COLO829 (cell line): ENCODE results near the gene SCYGR4.
"Not testable (repeated sequence)": the region's sequence is repeated elsewhere in the genome, so short reads cannot be mapped to it uniquely, and the experiment has no call there.

Source experiments
- DNase-seq: peaks from one replicate; pipeline ENCODE4 v3.0.0; 2012; ENCODE audit warnings: low spot score

Gene SCYGR4, protein sequence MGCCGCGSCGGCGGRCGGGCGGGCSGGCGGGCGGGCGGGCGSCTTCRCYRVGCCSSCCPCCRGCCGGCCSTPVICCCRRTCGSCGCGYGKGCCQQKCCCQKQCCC

DNA sequence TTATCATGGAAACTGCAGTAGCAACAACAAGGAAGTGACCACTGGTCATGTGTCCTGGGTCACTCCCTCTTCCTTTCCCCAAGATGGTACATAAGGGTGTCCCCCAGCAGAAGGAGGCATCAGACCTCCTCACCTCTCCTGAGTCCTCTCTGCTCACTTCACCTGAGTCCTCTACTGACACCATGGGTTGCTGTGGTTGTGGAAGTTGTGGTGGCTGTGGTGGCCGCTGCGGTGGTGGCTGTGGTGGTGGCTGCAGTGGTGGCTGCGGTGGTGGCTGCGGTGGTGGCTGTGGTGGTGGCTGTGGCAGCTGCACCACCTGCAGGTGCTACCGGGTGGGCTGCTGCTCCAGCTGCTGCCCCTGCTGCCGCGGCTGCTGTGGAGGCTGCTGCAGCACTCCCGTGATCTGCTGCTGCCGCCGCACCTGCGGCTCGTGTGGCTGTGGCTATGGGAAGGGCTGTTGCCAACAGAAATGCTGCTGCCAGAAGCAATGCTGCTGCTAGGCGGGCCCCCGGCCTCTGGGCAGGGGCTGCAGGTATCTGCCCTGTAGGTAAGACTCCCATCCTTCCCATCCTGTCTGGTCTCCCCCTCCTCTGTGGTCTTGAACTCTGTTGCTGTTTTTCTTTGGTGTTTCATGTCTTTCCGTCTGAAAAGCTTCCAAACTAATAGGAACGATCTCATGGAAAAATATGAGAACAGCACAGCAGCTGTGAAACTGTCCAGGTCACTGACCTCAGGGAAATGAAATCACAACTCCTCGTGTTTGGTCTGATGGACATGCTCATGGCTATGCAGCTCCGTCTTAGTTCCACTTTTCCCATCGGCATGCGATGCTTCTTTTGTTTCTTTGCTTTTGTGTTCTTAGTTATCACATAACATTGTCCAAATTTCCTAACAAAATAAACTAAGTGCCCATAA, at the start of gene SCYGR4:
Gene SCYGR4, plus strand, starts transcription at position 183 of the 915 bp plus-strand sequence. Its CDS starts 0 bp downstream, at position 183.
- no peak for DNase-seq

DNA sequence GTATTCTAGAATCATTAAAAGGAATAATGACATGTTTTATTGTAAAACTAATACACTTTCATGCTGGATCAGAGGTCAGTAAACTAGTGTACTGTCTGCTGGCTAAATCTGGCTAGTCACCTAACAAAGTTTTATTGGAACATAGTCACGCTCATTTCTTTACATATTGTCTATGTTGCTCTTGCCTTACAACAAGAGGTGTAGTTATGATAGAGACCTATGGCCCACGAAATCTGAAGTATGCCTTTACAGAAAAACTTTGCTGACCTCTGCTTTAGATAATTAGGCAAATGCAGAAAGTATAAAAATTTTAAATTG, 48.5 kb upstream of the SCYGR4 start:
- no peak for DNase-seq

DNA sequence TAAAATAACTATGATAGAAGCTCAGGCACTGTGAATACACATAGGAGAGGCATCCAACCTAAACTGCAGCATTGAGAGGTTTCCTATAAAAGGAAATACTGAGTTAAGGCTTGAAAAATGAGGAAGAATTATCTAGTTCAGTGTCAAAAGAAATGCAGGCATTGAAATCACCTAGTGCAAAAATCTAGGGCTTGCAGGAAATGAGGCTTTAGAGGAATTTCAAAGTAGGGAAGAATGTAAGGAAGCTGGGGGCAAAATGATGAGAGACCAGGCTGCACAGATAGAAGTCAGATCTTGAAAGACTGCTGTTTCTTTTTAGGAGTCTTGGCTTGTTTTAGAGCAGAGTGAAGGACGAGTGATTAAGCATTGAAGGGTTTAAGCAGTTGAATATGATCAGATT, 46.7 kb upstream of the SCYGR4 start:
- no peak for DNase-seq

DNA sequence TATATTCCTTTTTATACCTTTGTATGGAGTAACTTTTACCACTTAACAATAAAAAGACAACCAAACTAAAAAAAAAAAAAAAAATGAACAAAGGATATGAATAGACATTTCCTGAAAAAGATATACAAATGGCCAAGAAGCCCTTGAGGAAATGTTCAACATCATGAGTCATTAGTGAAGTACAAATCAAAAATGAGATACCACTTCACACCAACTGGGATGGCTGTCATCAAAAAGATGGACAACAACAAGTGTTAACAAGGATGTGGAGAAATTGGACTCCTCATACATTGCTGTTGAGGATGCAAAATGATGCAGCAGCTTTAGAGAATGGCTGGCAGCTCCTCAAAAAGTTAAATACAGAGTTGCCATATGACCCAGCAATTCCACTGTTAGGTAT, 41.2 kb upstream of the SCYGR4 start:
- no peak for DNase-seq

DNA sequence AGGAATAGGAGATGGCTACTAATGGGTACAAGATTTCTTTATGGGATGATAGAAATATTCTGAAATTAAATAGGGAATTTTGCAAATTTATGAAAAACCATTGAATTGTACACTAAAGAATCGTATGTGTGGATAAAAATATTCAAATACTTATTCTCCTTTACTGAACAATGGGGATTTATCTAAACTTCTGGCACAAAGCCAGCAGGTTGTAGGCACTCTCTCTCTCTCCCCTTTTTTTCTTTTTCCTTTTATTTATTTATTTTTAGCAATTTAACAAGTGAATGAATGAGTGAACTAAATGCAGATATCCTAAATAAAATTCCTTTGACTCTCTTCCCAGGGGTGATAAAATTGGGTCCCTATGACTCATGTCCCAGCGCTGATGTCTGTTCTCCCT, 40.5 kb upstream of the SCYGR4 start:
- no peak for DNase-seq

DNA sequence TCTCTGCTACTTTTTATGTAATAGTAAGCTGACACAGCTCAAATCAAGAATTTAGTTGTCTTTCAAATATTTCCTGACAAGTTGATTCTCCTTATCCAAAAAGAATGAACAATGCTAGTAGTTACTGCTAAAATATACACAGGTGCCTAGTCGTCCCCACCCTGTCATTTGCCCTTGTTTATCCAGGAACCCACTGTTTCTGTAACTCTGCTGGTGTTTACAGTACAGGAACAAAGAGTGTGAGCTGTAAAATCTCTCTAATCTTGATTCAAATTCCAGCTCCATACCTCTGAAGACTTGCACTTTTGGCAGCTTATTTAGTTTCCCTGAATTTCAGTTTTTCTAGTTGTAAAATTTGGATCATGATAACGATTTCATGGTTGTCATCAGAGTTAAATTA, 39.7 kb upstream of the SCYGR4 start:
- DNase-seq, result no peak

DNA sequence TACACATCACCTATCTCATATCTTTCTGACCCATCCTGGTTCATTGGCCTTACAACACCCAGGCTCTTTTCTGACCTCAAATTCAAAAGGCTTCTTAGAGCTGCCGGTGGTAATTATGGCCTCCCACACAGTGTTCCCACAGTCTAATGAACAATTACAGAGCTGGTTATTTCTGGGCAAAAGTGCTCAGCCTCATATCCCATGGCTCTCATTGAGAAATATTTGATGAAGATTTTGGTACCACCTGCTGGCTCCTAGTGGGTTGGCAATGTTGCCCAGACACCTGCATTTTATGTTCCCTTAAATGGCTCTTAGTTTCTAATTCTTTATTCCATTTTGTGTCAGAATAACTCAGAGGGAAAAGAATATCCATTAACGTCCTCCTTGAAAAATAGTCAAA, 38.7 kb upstream of the SCYGR4 start:
- DNase-seq, result no peak

DNA sequence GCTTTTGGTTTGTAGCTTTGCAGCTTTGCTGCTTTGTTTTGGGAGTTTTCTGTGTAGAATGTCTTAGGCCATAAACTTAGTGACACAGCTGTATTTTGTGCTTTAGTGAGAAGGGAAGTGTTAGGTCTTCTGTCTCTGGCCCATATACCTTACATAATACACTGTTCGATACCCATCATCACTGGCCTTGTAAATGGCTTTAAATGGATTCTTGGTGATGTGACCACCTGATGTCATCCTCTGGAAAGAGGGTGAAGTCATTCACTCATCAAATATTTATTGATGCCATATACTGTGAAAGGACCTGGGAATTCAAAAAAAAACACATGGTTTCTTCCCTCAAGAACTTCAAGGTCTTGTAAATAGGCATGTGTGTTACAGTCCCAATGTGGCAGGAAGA, 37.5 kb upstream of the SCYGR4 start:
- DNase-seq, result no peak

DNA sequence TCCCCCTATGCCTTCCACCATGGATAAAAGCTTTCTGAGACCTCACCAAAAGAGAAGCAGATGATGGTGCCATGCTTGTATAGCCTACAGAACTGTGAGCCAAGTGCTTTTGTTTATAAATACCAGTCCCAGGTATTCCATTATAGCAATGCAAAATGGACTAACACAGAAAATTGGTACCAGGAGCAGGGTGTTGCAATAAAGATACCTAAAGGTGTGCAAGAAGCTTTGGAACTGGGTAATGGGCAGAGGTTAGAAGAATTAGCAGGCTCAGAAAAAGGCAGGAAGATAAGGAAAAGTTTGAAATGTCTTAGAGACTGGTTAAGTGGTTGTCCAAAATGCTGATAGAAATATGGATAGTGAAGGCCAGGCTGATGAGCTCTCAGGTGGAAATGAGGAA, 34.9 kb upstream of the SCYGR4 start:
- DNase-seq, result no peak

DNA sequence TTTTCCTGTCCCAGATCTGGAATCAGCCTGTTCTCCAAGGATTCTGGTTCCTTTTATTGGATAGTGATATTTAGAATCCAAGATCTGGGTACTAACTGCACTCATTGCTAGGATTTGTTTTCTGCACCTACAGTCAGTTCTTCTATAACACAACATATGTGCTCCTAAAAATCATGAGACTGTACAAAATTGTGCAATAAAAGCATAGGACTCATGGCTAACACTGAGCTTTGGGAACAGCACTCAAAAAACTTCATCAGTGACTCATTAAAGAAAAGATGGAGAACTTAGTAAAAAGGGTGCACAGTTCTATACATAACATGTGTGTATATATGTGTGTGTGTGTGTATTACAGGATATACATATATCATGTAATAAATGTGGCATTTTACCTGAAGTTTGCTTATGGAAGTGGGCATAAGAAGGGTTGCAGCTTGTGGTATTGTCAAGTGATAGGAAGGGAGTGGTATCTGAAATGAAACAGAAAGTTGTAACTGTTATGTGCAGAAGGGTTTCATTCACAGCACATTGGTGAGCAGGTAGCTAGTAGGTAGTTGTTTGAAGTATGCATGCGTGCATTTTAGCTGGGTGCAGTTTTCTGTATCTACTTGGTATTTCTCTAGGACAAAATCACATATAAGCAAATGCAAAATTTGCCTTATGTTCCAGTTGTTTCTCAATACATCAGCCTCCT, 24.5 kb upstream of the SCYGR4 start:
- DNase-seq, result no peak

DNA sequence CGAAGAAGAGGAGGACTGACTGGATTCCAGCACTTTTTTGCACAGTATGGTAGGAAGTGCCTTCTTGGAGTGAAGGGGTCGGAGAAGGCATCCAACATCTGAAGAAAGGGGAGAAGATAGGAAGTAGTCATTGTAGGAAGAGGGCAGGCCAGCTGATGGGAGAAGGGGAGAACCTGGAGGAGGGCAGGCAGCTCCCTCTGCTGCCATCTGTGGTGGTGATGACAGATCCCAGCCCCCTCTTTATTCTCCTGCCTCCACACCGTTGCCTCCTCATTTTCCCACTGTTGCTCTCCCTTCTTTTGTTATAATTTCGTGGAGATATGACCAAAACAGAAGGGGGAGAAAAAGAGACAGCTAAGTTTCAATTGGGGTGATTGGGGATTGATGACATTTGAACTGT, 21.5 kb upstream of the SCYGR4 start:
- DNase-seq, result no peak

DNA sequence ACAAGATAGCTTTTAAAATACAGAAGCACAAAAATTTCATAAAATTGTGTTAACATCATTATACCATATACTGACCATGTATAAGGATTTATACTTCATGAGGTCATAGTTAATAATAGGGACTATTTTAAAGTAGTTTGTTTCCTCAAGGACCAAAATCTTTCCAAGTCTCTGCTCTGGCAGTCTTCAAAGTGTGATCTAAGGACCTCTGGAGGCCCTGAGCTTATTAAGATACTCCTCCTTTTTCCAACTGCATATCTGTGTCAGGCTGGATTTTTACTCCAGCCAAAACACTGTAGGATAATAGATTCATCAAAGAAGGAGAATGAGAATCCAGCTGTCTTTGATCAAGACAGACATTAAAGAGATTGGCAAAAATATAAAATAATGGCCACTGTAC, 20.3 kb upstream of the SCYGR4 start:
- no peak for DNase-seq

DNA sequence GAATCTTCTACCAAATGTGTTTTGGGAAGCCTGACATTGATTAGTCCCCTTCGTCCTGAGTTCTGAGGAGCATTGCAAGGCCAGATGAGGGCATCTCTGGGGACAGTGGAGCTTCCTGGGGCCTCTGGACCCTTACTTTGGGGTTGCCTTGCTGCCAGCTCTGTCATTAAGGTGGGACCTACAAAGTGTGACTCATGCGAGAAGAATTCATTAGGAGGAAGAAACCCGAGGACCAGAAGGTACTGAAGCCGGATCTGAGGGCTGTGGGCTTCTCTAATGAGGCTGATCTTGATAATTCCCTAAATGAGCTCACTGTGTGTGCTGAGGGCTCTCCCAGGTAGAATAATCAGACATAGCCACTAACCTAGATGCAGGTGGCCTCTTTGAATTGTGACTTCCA, 19.3 kb upstream of the SCYGR4 start:
- no peak for DNase-seq

DNA sequence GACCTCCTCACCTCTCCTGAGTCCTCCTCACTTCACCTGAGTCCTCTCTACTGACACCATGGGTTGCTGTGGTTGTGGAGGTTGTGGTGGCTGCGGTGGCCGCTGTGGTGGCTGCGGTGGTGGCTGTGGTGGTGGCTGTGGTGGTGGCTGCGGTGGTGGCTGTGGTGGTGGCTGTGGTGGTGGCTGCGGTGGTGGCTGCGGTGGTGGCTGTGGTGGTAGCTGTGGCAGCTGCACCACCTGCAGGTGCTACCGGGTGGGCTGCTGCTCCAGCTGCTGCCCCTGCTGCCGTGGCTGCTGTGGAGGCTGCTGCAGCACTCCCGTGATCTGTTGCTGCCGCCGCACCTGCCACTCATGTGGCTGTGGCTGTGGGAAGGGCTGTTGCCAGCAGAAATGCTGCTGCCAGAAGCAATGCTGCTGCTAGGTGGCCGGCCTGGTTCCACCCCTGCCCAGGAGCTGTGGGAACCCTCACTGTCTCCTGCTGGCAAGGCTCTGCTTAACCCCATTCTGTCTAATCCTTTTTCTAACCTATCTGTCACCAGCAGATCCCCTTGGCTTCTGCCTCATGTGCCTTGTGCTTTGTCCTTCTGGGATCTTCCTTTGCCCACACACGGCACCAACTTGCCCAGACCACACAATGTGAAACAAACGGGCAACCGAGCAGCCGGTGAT, 18.3 kb upstream of the SCYGR4 start, which contains the start of gene SCYGR2:
Gene SCYGR2, plus strand, starts transcription at position 59 of the 669 bp plus-strand sequence. Its CDS starts 0 bp downstream, at position 59.
- DNase-seq, result not testable (repeated sequence)

DNA sequence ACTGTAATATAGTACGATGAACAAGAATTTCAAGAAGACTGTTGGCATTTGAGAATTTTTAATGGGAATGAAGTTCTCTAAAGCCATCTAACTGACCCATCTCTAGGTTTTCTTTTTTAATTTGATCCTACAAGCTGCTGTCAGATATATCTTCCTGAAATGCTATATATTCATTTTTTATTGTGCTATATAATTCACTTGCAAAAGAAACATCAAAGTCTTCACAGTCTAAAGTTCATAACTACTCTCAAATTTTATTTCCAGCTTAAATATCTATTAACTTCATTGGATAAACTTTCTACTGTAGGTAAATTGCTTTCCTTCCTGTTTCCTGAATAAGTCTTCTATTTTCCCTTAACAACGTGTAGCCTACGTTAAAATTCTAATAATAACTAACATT, 14.9 kb upstream of the SCYGR4 start:
- no peak for DNase-seq

DNA sequence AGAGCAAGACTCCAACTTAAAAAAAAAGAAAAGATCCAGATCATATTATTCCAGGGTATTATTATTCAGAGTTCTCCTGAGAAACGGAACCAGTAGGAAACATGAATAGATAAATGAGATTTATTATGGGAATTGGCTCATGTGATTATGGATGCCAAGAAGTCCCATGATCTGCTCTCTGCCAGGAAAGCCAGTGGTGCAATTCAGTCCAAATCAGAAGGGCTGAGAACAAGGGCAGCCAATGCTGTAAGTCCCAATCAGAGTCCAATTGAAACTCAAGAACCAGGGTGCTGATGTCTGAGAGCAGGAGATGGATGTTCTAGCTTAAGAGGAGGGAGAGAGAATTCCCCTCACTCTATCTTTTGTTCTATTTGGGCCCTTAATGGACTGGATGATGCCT, 10.8 kb upstream of the SCYGR4 start:
- no peak for DNase-seq

DNA sequence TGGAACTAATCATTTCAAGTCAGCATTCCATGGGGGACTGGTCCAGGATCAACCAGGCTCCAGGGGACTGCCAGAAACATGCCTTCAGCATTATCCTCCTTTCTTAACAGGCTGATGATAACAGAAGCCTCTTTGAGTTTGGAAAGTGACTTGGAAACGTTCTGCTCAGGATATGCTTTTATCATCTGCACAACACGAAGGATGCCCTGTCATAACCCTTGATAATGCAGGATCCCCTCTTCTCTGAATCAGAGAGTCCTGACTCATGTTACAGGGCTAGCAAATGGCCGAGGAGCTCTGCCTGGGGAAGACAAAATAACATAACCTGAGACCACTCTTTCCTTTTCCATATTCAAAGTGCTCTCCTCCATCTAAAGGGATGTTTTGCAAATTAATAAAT, 9.4 kb upstream of the SCYGR4 start:
- DNase-seq, result no peak

DNA sequence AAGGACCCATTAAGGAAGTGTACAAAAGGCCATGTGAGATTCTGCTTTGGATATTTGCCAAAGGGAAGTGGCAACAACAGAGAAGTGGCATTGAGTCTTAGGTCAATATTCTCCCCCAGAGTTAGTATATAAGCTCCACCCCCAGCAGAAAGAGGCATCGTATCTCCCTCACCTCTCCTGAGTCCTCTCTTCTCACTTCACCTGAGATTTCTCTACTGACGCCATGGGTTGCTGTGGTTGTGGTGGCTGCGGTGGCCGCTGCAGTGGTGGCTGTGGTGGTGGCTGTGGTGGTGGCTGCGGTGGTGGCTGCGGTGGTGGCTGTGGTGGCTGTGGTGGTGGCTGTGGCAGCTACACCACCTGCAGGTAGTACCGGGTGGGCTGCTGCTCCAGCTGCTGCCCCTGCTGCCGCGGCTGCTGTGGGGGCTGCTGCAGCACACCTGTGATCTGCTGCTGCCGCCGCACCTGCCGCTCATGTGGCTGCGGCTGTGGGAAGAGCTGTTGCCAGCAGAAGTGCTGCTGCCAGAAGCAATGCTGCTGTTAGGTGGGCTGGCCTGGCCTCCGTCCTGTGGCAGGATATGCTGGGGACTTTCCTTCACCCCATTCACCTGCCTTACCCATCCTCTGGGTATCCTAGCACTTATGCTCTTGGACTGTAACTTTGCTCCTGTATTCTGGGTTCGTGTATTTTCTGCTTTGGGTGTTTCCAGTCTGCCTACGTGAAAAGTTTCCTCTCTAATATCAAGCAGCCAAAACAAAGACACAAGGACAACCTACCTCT, 8.5 kb upstream of the SCYGR4 start:
- no peak for DNase-seq

DNA sequence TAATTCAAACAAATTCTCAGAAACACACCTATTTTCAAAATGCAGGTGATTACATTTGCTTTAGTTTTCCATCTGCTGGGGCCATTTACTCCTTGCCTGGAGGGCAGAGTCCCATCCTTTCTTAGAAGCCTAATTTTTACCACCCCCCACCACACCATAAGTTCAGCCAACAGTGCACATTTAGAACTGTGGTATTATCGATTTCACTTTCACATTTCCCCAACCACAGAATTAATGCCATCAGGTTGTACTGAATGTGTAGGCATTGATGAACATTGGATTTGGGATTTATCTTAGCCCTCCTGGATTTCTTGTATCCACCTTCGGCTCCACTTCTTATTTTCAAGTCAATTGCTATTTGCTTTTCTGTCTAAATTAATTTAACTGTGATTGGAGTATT, 7.2 kb upstream of the SCYGR4 start:
- no peak for DNase-seq

DNA sequence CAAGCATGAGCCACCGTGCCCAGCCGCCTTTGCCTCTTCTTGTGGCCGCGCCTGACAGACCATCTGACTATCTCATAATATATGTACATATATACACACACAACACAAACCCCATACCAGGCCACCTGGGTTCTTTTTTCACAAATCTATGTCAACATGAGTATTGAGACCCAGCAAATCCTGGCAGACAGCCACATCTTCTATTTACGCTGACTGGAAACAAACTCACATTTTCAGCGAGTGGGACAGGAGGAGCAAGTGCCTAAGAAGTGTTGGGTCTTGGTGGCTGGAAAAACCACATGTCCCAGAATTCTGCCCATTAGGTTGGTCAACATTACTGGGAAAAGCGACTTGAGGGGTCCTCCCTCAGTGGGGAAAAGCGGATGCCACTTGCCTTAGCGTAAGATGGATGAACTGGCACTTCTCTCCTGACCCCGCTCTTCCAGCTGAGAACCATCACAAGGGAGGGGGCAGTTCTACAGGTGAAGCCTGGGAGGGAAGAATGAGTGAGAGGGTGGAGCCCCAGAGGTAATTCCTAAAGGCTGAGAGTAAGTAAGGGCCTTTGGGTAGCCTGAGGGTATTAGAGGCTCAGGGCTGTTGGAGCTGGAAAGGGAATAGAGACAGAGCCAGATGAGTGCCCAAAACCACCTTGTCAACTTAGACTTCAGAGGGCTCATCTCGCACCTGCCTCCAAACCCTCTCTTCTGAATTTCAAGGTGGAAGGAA, 4.6 kb upstream of the SCYGR4 start:
- DNase-seq, result no peak

DNA sequence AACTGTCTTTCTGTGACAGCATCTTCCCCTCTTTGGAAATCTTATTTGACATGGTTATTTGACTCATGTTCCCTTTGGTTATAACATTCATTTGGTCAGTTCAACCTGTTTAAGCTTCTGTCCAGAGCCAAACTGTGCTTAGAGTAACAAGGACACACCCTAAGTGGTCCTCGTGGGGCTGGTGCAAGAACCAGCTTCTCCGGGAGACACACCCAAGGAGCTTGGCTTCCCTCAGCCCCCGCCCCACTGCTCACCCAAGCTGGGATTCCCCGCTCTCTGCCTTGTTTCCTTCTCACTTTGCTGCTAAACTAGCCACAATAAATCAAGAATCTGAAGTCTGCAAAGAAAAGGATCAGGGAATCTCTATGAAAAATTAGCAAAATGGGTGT, 4.0 kb upstream of the SCYGR4 start:
- DNase-seq, result no peak
